Head of caudate nucleus (tissue), 42 donors: ENCODE results near the gene SLC8A2.

ENCODE experiments used
- DNase-seq, 42 donors: peaks; one replicate each; pipeline versions ENCODE4 v3.0.0 to v3.0.0-alpha.2; 2020 to 2021; ENCODE audit warnings: mixed read lengths in 7 of 42
- intact Hi-C: fragments of 100-400 bp; cut with DNase I; formaldehyde crosslinking; loops from one replicate; pipeline ENCODE4 v1.15.0; 2022

The SLC8A2 gene, protein sequence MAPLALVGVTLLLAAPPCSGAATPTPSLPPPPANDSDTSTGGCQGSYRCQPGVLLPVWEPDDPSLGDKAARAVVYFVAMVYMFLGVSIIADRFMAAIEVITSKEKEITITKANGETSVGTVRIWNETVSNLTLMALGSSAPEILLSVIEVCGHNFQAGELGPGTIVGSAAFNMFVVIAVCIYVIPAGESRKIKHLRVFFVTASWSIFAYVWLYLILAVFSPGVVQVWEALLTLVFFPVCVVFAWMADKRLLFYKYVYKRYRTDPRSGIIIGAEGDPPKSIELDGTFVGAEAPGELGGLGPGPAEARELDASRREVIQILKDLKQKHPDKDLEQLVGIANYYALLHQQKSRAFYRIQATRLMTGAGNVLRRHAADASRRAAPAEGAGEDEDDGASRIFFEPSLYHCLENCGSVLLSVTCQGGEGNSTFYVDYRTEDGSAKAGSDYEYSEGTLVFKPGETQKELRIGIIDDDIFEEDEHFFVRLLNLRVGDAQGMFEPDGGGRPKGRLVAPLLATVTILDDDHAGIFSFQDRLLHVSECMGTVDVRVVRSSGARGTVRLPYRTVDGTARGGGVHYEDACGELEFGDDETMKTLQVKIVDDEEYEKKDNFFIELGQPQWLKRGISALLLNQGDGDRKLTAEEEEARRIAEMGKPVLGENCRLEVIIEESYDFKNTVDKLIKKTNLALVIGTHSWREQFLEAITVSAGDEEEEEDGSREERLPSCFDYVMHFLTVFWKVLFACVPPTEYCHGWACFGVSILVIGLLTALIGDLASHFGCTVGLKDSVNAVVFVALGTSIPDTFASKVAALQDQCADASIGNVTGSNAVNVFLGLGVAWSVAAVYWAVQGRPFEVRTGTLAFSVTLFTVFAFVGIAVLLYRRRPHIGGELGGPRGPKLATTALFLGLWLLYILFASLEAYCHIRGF

DNA sequence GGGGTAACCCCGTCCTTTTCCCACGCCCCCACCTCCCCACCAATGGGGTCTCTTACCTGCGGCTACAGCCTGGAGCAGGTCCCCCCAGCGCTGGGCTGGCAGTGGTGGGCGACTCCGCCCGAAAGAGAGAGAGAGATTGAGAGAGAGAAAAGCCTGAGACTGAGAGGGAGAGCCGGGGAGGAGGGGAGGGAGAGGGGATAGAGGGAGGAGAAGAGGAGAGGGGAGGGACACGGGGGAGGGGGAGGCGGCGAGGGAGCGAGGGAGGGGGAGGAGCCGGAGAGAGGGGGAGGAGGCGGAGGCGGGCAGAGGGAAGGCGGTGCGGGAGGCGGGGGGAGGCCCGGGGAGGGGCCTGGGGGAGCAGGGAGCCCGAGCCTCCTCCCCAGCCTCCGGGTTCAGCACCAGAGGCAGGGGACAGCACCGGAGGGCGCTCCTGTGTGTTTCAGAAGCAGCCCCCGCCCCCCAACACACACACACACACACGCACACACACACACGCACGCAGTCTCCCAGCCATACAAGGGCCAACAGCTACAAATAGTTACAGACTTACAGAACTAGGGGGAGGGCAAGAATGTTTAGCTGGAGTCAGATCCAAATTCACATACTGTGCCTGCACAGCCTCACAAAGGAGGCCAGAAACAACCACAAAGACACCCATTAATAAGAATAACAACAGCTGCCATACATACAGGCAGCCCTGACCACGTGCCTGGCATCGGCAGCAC lies at the start of gene SLC8A2:
Gene SLC8A2, minus strand, starts transcription at position 161 of the 725 bp plus-strand sequence. CDS start 5,490 bp downstream, outside the sequence.
- intact Hi-C loops: no loop called here
- DNase-seq: peak in 37 of 42 donors; percentile 29 to 82 (median 57)

DNA sequence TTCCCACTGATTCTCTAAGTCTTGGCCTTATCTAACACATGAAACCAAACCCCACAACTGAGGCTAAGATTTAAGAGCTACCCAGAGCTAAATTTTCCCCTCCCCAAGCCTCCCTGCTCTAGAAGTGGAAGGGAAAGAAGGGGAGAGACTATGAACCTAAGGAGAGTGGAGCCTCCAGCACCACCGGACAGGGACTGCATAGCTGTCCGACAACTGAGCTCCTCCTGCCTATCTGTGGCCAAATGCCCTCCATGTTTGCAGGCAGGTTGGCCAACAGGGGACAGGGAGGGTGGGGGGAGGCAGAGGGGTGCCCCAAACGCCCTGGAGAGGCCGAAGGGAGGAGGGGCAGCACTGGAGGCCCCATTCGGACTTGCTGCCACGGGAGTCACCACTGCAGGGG lies 49.1 kb upstream of the SLC8A2 start:
- DNase-seq: no peak
- intact Hi-C loops: no loop called here

DNA sequence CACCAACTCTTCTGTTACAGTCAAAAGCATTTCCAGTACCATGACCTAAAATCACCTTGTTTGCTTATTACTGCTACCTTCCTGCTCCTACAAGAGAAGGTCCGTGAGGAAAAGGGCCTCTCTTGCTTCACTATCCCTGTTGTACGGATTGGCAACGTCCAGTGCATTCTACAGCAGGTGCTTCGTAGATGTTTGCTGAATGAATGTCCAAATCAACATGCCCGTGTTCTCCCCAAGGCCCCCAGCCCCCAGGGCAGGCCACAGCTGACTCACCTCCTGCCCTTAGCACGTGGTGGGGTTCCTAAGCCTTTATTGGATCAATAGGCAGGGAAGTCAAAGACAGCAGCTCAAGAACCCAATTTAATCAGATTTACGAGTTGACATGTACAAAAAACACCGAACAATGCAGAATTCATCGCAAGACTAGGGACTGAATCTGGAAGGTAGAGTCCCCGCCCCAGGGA lies 48.7 kb upstream of the SLC8A2 start:
- intact Hi-C loops: no loop called here
- DNase-seq: no peak

DNA sequence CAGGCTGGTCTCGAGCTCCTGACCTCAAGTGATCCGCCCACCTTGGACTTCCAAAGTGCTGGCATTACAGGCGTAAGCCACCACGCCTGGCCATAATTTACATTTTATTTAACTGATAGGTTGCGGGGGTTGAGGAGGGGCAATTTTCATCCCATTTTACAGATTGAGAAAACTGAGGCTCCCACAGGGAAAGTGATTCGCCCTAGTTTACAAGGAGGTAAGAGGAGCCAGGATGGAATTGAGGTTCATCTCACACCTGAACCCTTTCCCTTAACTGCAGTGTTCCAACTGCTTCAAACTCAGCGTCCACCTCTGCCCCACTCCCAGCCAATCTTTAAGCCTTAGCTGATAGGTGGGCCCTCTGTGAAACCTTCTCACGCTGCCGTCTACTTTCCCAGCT lies 47.2 kb upstream of the SLC8A2 start:
- intact Hi-C loops: loop anchor here (5.0 kb wide), 1 partner anchor 178 kb away; no protein-coding TSS in a partner anchor
- no peak for DNase-seq

DNA sequence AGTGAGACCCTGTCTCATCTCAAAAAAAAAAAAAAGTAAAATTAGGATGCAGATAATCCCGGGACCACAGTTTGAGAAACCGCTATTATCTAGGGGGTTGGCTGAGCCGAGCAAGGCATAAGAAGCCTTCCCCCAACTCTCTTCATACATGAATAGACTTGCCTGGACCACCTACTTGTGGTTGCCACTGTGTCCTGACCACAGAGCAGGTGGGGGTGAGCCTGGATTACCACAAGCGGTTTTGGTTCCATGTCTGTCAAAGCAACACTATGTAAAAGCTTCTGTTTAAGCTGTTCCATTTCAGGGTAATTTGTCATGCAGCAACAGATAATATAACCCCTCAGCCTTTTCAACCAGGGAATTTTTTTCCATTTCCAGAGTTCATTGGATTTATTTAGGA lies 46.4 kb upstream of the SLC8A2 start:
- intact Hi-C loops: loop anchor here (5.0 kb wide), 1 partner anchor 179 kb away; no protein-coding TSS in a partner anchor
- no peak for DNase-seq

DNA sequence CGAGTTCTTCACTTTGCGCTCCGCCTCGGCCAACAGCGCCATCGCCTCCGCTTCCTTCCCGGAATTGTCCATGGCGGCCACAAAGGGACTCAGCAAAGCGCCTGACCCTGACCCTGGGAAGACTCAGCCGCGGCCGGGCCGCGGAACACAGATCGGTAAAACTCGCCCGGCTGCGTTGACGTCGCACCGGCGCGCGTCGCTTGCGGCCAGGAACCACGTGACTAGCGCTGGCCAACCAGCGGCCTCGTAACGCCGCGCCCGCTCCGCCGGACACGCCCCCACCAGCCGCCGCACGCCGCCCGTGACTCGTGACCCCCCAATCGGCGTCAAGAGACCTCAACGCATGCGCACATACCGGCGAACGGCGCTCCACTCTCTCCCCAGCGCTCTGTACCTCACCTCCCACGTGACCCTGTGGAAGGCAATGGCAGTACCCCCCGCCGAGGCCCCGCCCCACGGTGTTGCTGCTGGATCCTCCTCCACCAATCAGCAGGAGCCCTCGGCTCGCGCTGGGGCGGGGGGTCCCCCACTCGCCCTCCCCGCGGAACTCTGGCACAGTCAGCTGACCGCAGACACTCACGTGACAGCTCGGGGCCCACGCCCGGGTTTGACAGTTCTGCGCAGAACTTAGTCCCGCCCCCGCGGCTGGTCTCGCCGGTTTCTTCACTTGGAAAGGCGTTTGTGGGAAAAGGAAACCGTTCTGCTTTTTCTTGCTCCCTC lies 43.3 kb upstream of the SLC8A2 start, which contains the start of gene NAPA:
Gene NAPA, minus strand, starts transcription at position 195 of the 720 bp plus-strand sequence. Its CDS starts 123 bp downstream, at position 72.
- intact Hi-C loops: loop anchor here (5.0 kb wide), 3 partner anchors 73 to 182 kb away; no protein-coding TSS in a partner anchor
- peak; percentile 100 for DNase-seq

DNA sequence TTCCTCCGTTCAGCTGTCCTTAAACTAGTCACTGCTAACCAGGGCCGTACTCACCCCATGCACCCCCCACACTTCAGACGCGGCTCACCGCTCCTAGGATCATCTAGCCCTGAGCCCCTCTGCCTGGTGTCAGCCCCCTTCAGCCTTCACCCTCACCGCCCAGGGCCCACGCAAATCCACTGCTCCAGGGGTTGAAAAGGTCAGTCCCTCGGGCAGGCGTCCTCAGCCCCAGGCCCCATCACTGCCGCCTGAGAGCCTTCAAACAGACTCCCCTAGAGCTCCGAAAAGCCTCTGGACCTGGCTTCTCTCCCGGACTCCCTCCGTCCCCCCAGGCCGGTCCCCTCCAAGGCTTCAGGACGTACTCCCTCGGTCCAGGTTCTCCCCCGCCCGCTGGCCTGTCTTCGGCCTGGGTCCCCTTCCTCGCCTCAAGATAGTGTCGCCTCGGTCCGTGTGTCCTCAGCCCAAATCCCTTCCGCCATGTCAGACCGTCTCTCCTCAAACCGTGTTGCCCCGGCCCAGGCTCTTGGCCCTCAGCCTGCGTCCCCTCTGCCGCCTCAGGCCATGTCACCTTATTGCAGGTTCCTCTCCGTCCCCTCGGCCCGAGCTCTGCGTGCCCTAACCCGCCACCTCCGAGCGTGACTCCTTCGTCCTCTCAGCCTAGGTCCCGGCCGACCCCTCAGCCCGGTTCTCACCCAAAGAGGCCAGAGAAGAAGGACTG lies 42.6 kb upstream of the SLC8A2 start:
- intact Hi-C loops: loop anchor here (5.0 kb wide), 2 partner anchors 72 to 98 kb away; no protein-coding TSS in a partner anchor
- no peak for DNase-seq

DNA sequence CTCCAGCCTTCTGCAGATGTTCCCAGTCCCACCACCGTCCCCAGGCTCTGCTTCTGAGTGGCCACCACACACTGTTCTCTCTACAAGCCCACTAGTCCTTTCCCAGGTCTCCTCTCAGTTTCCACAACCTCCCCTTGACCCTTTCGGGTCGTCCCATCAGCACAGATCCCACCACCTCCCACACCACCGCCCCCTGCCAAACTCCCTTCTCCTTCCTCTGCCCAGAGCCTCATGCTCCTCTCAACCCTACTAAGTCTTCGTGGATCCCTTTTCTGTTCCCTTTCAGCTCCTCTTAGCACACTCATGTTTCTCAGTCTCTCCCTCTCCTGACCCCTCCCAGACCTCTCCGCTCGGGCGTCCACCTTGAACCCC lies 41.2 kb upstream of the SLC8A2 start:
- intact Hi-C loops: loop anchor here (5.0 kb wide), 2 partner anchors 71 to 99 kb away; no protein-coding TSS in a partner anchor
- DNase-seq: no peak

DNA sequence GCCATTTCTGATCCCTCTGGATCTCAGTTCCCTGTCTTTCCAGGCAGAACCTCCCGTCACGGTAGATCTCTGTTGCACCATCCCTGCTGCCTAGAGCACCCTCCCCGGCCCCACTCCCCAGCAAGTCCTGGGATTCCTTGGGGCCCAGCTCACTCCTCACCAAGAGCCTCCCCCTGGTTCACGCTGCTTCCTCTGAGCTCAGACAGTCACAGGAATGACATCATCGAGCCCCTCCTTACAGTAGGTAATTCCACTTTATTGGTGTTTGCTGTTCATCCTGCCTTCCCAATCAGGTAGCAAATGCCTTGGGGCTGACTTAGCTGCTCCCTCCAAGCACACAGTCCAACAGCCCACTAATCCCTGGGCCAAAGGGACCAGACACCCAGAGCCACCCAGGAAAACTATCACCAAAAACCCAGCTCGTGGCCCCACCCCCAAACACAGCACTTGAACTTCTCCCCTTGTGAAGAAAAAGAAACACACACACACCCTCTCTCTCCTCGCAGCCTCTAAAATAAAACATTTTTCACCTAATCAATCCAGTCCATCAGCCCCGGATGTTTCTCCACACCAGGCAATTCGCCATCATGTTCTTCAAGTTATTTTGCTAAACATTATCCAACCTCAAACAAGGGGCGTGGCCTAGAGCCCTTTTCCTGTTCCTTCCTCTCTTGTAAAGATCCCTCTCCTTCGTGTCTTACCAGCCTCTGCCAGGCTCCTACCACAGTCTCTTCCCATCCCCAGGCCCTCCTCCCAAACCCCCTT lies 40.7 kb upstream of the SLC8A2 start:
- intact Hi-C loops: loop anchor here (5.0 kb wide), 2 partner anchors 70 to 100 kb away; no protein-coding TSS in a partner anchor
- no peak for DNase-seq

DNA sequence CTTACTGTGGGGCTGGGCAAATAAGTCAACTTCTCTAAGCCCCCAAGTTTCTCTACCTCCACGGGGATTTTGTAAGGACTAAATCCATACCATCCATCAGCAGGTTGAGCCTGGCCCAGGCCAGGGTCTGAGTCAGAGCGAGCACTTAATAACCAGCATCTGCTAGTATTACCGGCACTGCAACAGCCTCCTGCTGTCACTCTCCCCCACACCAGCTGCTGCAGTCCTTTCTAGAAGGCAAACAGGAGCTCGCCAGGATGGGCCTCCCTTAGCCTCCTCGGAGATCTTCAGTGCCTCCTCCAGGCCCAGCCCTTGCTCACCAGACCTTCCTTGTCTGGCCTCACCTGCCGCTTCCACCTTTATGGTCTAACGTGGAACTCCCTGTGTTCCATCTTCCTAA lies 40.0 kb upstream of the SLC8A2 start:
- no peak for DNase-seq
- intact Hi-C loops: loop anchor here (5.0 kb wide), 2 partner anchors 69 to 101 kb away; no protein-coding TSS in a partner anchor

DNA sequence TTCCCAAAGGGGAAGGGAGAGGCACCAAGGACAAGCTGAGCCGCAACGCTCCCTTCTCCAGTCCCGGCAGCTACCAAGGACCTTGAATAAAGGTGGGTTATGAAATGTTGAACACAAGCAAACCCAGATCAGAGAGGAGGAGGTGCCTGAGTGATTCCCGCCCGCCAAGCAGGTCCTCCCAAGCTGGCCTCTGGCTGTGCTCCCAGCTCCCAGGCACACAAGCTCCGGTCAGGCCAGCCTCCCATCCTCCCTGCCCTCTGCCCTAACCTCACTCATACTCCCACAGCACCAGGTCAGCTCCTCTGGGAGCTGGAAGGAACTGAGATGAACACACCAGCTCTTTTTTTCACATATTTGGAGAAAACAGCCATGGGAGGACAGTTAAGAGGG lies 39.4 kb upstream of the SLC8A2 start:
- intact Hi-C loops: loop anchor here (5.0 kb wide), 2 partner anchors 69 to 101 kb away; no protein-coding TSS in a partner anchor
- no peak for DNase-seq

DNA sequence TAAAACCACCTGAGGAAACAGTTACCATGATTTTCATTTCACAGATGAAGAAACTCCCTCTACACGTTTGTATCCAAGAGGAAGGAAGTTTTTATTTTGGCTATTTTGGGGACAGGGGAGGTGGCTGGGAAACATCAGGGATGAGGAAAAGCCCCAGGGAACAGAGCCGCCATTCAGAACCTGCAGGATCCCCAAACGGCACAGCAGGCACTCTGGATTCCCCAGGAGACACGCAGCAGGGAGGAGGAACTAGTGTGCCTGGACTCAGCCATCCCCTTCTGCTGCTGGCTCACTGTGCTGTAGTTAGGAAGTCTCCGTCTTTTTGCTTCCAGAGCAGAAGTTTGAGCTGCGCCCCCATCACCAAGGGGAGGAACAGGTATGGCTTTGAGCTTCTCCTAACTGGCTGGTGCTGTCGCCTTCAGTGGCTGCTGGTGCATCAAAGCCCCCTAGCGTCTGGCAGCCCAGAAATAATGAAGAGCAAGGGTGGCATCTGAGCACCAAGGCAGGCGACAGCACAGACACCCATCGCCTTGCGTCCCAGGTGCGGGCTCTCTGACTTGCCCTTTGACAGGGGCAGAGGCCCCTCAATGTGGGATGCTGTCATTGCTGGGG lies 38.9 kb upstream of the SLC8A2 start:
- intact Hi-C loops: loop anchor here (5.0 kb wide), 2 partner anchors 68 to 102 kb away; no protein-coding TSS in a partner anchor
- DNase-seq: peak in 21 of 42 donors; percentile 35 to 78 (median 57)

DNA sequence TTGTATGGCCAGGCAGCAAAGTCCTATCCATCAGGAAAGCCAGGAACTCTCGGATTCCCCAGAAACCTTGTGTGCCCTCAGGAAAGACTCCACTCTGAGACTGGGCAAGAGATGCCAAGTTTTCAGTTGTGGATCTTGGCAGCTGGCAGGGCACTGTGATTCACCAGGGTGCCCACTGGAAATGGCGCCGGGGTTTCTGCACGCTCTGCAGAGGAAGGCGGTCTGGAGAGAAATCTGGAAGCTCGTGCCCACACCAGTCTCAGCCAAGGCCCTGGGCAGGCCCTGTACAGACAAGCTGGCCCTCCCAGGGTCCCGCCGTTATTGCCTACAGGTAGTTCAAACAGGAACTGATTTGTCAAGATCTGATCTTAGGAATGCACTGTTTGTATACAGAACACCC lies 38.3 kb upstream of the SLC8A2 start:
- intact Hi-C loops: loop anchor here (5.0 kb wide), 2 partner anchors 68 to 102 kb away; no protein-coding TSS in a partner anchor
- DNase-seq: peak in 11 of 42 donors; percentile 17 to 75 (median 56)

DNA sequence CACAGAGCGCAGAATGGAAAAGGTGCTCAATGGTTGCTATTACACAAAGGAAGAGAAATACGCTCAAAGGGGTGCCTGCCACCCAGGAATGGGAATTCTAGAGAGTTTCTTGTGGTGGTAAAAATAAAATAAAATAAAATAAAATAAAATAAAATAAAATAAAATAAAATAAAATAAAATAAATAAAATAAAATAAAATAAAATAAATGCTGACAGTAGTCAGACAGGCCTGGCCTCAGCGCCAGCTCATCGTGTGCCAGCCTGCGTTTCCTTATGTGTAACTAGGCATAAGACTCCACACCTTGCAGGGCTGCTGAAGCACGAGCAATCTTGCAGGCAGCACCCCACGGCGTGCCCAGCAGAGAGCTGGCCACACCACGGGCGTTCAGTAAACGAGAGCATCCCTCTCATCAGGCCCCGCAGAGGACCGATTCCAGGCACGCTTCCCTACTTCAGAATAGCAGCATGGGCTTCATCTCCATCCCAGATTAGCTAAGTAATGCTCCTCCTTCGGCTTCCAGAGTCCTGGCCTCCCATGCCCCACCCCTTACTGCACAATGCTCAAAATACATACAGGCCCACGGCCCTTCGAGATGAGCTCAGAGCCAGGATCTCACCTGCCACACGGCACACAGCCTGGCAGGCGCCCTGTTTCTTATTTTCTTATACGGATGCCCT lies 37.6 kb upstream of the SLC8A2 start:
- no peak for DNase-seq
- intact Hi-C loops: no loop called here

DNA sequence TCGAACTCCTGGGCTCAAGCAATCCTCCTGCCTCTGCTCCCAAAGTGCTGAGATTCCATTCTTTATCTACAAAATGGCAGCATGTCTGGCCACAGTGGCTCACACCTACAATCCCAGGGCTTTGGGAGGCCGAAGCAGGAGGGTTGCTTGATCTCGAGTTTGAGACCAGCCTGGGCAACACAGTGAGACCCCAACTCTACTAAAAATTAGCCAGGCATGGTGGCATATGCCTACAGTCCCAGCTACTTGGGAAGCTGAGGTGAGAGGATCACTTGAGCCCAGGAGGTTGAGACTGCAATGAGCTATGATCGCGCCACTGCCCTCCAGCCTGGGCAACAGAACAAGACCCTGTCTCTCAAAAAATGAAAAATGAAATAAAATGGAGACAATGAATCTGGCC lies 37.0 kb upstream of the SLC8A2 start:
- intact Hi-C loops: no loop called here
- no peak for DNase-seq
